Measurements from ENCODE around the gene NAALADL1.

DNA sequence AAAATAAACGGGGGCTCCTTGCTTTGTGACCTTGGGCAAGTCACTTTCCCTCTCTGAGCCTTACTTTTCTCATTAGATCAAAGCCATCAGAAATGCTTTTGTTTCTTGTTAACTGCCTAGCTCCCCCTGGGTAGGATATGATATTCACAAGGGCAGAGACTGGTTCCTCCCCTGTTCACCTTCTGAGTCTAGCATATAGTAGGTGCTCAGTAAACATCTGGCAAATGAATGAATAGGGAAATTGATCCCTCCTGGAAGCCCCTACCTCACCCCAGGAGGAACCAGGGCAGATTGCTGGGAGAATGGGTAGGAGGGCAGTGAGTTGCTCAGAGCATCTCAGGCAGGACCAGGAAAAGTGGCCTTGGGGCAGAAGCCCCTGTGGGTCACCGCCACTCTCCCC lies 23.9 kb downstream of the NAALADL1 start:
- TF ChIP-seq, protein P1, sequence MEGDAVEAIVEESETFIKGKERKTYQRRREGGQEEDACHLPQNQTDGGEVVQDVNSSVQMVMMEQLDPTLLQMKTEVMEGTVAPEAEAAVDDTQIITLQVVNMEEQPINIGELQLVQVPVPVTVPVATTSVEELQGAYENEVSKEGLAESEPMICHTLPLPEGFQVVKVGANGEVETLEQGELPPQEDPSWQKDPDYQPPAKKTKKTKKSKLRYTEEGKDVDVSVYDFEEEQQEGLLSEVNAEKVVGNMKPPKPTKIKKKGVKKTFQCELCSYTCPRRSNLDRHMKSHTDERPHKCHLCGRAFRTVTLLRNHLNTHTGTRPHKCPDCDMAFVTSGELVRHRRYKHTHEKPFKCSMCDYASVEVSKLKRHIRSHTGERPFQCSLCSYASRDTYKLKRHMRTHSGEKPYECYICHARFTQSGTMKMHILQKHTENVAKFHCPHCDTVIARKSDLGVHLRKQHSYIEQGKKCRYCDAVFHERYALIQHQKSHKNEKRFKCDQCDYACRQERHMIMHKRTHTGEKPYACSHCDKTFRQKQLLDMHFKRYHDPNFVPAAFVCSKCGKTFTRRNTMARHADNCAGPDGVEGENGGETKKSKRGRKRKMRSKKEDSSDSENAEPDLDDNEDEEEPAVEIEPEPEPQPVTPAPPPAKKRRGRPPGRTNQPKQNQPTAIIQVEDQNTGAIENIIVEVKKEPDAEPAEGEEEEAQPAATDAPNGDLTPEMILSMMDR (IDR thresholded peaks at IDR 0.05): no peak
- TF ChIP-seq POLR2A (IDR thresholded peaks at IDR 0.05): no peak
